Stimulated activated CD4-positive, alpha-beta T cell treated with anti-CD3 and anti-CD28 coated beads, Interleukin-1b, Interleukin-23, amount 100 ng/mL, for 24 hours (primary cell): Measurements from ENCODE around the gene BCL3.
"Not testable (repeated sequence)": the region's sequence is repeated elsewhere in the genome, so short reads cannot be mapped to it uniquely, and the experiment has no call there.

Experiments used
- DNase-seq, 4 experiments: peaks; one replicate each; pipeline ENCODE4 v3.0.0-alpha.2; 2020; ENCODE audit warnings: low read depth in 4 of 4, low spot score in 1 of 4

Gene BCL3

GRCh38 chr19:44748426-44749254, at the start of gene BCL3:
BCL3 (plus strand) TSS chr19:44748708; CDS start chr19:44748791, 83 bp downstream.
- peak in 2 of 4 experiments; percentile 35 to 63 for DNase-seq

GRCh38 chr19:44700547-44700946, 48.0 kb upstream of the BCL3 start:
- DNase-seq: no peak

GRCh38 chr19:44701228-44701627, 47.3 kb upstream of the BCL3 start:
- DNase-seq: no peak

GRCh38 chr19:44702551-44703176, 45.8 kb upstream of the BCL3 start:
- DNase-seq: no peak

- no peak for DNase-seq
Measured at GRCh38 chr19:44703336-44704078, 45.0 kb upstream of the BCL3 start.

GRCh38 chr19:44704982-44705381, 43.5 kb upstream of the BCL3 start:
- DNase-seq: no peak

GRCh38 chr19:44705502-44706010, 43.0 kb upstream of the BCL3 start:
- DNase-seq: no peak

- no peak for DNase-seq
Measured at GRCh38 chr19:44706506-44707236, 41.8 kb upstream of the BCL3 start.

GRCh38 chr19:44707794-44708193, 40.7 kb upstream of the BCL3 start:
- DNase-seq: no peak

GRCh38 chr19:44708940-44709339, 39.6 kb upstream of the BCL3 start:
- DNase-seq: no peak

GRCh38 chr19:44709434-44710266, 38.9 kb upstream of the BCL3 start:
- DNase-seq: not testable (repeated sequence)

- DNase-seq: no peak
Measured at GRCh38 chr19:44710483-44710882, 38.0 kb upstream of the BCL3 start.

GRCh38 chr19:44712864-44713515, 35.5 kb upstream of the BCL3 start:
- DNase-seq: no peak

GRCh38 chr19:44714597-44715169, 33.8 kb upstream of the BCL3 start:
- no peak for DNase-seq

GRCh38 chr19:44717603-44718002, 30.9 kb upstream of the BCL3 start:
- DNase-seq: no peak

- no peak for DNase-seq
Measured at GRCh38 chr19:44718441-44719261, 29.9 kb upstream of the BCL3 start.

GRCh38 chr19:44719262-44719701, 29.2 kb upstream of the BCL3 start:
- no peak for DNase-seq

GRCh38 chr19:44720396-44720795, 28.1 kb upstream of the BCL3 start:
- DNase-seq: not testable (repeated sequence)
